COLO668 (cell line): ENCODE data around the gene TTC39A.
A peak's percentile ranks its signal among the peaks of the same experiment; 100 is the strongest.

Experiments used
- DNase-seq: peaks from one replicate; lab custom pipeline; 2025; ENCODE audit not compliant: unreplicated experiment; lab: John Stamatoyannopoulos, UW

Gene TTC39A

DNA sequence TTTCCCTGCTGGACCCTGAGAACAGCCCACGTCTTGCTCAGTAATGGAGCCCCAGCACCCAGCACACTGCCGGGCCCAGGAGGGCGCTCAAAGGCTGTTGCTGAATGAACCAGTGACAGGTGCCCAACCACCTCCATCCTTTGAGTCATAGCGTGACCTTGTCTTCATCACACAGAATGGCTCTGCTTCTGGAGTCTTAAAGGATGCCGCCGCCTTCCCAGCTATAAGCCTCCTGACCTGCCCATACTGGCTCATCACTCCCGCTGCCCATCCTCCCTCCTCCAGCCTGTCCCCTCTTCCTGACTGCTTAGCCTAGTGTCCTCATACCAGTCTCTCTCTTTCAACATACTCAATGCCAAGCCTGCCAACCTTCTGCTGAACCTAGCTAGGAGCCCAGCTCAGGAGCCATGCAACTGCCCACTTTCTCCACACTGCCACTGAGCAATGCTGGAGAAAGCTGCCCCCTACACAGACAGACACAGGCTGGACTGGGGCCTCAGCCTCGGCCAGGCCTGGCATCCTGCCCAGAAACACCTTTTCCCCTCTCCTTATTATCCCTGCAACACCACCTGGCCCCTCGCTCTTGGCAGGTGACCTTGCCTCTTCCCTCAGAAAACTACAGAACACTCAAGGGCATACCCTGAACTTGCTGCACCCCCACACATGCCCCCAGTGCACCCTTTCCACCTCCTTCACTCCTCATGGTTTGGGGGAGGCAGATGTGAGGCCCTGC is 14.1 kb downstream of the TTC39A start:
- peak; percentile 98 for DNase-seq

DNA sequence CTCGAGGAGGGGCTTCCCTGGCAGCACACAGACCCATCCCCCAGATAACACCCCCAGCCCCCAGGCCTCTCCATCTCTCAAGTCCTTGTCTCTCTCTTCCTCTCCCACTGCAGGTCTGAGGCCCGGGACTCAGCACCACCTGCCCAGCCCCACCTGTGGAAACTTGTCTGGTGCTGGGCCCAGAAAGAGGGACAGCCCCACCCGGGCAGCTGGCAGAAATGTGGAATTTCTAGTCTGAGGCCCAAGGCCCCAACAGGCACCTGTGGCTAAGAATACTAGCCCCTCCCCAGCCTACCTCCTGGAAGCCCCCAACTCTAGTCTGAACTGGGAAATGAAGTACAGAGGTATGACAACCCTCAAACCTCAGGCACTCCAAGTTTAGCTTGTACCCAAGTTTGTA is 15.4 kb downstream of the TTC39A start:
- DNase-seq: peak; percentile 71

DNA sequence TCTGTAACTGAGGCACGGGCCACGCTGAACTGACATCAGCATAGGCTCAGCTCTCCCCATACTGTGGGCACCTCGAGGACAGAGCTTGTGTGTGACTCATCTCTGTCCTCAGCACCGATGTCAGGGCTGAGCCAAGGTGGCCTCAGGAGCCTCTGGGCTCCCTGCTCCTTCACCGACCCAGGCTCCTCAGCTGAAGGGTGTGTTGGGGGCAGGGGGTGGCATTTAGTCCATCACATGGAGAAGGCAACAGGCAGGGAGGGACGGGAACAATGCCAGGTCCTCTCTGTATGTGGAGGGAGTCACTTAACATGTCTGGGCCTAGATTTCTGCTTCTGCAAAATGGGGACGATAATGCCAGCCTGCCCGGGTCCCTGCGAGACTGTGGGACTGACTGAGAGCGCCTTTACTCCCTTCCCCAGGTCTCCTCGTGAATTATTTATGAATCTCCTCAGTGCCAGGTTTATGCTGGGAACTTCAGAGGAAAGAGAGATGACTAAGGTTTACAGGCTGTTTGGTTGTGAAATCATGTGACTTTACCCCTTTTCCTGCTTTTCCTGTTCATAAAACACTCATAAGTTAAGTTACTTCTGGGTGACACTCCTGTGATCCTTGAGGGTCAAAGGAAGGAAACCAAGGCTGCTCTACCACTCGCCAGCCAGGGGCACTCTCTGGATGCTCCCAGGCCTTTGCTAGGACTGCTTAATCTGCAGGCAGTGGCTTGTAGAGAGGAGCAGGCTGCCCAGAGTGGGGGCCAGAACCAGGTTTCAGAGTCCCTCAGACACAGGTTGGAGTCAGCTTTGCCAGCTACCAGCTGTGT is 16.2 kb downstream of the TTC39A start:
- DNase-seq: peak; percentile 70

GRCh38 chr1:51313268-51313852 is 17.0 kb downstream of the TTC39A start:
- DNase-seq: peak; percentile 55

GRCh38 chr1:51312718-51313117 is 17.6 kb downstream of the TTC39A start:
- DNase-seq: no peak

GRCh38 chr1:51311826-51312225 is 18.5 kb downstream of the TTC39A start:
- DNase-seq: no peak

DNA sequence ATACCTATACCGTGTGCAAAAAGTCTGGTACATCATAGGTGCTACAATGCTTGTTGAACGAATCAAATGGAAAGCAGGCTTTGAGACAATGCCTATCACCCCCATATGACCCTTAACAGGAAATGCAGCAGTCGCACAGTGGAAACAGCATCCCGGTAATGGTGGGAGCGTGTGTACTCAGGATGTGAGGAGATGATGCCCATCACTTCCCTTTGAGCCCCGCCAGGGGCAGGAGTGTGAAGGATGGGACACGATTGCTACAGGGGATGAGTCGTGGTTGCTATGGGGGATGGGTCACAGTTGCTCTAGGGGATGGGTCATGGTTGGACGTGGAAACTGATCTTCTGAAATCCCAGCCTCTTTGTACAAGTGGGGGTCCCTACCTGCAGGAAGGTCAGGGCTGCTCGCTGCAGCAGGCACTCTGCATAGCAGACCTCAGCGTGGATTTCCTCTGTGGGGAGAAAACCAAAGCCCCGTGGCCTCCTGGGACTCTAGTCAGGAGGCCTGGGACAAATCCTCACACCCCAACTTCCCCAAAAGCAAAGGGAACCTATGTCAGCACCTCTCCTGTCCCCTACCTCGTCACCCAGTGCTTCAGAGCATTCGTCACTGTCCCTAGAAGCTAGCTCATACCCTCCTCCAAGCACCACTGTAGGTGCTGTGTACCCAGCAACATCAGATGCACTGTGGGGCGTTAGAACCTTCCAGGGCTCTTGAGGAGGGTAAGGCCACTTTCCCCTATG is 19.3 kb downstream of the TTC39A start:
- DNase-seq: no peak

DNA sequence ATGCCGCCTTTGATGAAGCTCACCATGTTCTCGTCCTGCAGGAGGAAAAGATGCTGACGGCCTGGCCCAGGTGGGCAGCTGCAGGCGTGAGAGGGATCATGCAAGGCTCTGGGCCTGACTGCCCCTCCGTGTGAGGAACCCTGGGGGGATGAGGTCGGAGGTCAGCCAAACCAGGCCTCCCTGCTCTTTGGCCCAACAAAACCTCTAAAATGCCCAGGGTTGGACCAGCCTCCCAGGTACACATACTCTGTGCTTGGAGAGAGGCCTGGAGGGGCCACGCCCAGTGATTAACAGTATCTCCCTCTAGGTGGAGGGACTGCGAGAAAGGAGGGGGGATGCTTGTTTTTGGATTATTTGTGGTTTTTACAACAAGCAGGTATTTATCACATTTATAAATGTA is 21.1 kb downstream of the TTC39A start:
- no peak for DNase-seq

- DNase-seq: no peak
These were observed 21.7 kb downstream of the TTC39A start for GRCh38 chr1:51308636-51309035.

DNA sequence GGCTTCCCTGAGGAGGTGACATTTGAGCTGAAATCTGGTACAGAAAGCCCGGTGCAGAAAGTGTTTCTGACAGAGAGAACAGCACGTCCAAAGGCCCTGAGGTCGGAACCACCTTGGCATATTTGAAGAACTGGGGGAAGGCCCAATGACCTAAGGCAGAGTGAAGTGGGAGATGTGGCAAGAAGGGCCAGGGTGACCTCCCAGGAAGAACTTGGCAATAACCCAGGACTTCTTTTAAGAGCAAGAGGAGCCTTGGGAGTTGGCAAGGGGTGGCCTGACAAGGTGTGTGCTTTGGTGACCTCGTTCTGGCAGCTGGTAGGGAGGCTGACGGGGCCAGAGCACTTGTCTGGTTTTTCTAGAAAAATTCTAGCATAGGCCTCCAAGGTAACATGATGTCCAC is 23.4 kb downstream of the TTC39A start:
- no peak for DNase-seq

GRCh38 chr1:51305371-51305823 is 25.0 kb downstream of the TTC39A start:
- DNase-seq: peak; percentile 63

DNA sequence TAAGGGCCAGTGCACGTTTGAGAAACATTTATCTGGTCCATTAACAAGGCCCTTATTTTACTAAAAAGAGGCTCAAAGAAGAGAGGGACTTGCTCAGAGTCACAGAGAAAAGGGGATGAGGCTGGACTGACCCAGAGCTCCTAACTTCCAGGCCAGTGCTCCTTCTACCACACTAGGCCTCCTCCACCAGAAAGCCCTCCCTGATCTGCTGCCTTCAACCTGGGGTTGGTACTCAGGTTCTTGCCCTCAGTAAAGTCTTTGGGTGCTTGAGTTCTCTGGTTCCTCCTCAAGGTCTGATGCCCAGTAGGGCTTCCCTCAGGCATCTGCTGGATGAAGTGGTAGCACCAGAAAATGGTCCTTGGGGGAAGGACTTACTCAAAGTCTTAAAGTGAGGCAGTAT is 26.0 kb downstream of the TTC39A start:
- no peak for DNase-seq

- no peak for DNase-seq
These were observed 26.6 kb downstream of the TTC39A start for GRCh38 chr1:51303751-51304251.

DNA sequence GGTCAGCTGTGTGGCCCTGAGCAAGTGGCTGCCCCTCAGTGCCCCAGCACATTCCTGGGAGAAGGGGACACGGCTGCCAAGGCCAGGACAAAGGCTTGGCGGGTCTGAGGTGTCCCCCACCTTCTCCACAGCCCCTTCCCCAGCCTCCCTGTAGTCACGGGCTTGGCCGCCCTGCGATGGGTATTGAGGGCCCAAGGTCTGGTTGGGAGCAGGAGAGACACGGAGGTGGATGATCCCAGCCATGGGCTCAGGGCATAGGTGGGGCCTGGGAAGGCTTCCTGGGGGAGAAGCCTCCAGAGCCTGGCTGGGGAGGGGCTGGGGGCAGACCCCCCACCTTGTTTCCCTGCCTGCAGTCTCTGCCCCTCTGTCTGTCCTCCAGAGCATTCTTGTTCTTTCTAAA is 27.0 kb downstream of the TTC39A start:
- DNase-seq: no peak

DNA sequence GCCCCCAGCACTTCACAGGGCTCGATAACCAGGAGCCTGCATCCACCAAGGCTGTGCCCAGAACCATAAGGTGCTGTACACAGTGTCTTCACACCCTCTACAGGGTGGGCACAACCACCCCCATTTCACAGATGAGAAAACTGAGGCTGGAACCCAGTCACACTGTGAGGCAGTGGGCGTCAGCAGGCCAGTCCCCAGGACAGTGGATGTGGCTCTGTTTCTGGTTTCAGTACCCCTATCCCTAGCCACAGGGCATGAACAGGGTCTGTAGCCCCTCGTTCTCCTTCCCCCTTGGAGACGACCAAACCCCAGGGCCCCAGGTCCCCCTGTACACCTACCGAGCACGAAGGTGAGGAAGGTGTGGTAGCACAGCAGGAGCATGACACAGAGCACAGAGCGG is 27.6 kb downstream of the TTC39A start:
- DNase-seq: no peak

GRCh38 chr1:51302270-51302669 is 28.1 kb downstream of the TTC39A start:
- no peak for DNase-seq

GRCh38 chr1:51301844-51302162 is 28.6 kb downstream of the TTC39A start:
- DNase-seq: no peak

DNA sequence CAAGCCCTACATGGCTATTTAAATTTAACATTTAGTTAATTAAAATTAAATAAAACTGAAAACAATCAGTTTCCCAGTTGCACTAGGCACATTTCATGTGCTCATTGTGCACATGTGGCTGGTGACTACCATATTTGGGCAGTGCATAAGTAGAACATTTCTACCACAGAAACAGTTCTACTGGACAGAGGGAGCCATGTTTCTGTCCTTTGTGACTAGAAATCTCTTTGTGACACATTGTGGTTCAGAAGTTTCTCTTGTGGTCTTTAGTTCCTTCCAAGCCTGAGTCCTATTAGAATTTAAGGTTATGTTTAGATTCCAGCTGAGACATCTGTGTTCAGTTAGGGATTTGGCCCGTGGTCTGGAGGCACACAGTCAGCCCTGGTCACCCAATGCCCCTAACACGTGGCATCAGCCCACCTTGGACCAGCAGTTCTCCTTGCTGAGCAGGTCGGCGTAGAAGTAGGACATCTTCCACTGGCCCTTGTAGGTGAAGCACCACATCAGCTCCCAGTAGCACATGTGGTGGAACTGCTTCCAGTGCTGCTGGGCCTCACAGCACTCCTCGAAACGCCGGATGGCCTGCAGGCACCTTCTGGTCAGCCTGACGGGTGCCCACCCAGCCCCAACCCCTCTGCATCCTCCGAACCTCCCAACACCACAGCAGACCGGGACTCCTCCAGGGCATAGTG is 29.1 kb downstream of the TTC39A start:
- no peak for DNase-seq

- no peak for DNase-seq
These were observed 30.2 kb downstream of the TTC39A start for GRCh38 chr1:51299981-51300670.
